Transverse colon (tissue), 4 donors: Measurements from ENCODE around the gene SLIT3.

Source experiments
- CTCF ChIP-seq, 5 experiments: fragments of 200-600 bp in 3 of 5; fragments of 450-650 bp in 2 of 5; sonication (generic) in 3 of 5; IDR thresholded peaks; 1 replicate in 2 of 5; 2 replicates in 3 of 5; pipeline ENCODE4 v1.5.1; 2016 to 2017; ENCODE audit warnings: antibody characterized with exemption in 5 of 5, inconsistent platforms in 3 of 5, mild to moderate bottlenecking in 2 of 5, moderate library complexity in 1 of 5
- EP300 ChIP-seq: sonication (generic); formaldehyde crosslinking; IDR thresholded peaks from one replicate; pipeline ENCODE4 v1.6.1; 2017; ENCODE audit warnings: antibody characterized with exemption, low read depth
- POLR2AphosphoS5 ChIP-seq, 3 donors: sonication (generic); formaldehyde crosslinking; IDR thresholded peaks; one replicate each; pipeline ENCODE4 v1.6.1; 2016; ENCODE audit warnings: antibody characterized with exemption in 3 of 3

- TF ChIP-seq POLR2AphosphoS5 (IDR thresholded peaks at IDR 0.05), result no peak
- no peak for TF ChIP-seq CTCF (IDR thresholded peaks at IDR 0.05)
- no peak for TF ChIP-seq EP300
These were observed 104.9 kb downstream of the SLIT3 start for GRCh38 chr5:169196059-169196458.
